ENCODE data around the gene PLCB1.

- TF ChIP-seq CTCF (IDR thresholded peaks at IDR 0.05) (no peak), POLR2A (IDR thresholded peaks at IDR 0.05) (no peak)
Observed at GRCh38 chr20:8933381-8933807, 801.3 kb downstream of the PLCB1 start.

Data from uterus (tissue), 2 donors.